Astrocyte (in vitro differentiated cells and primary cell): ENCODE measurements around the gene TRIM7. TPM values are rescaled to one million over a fixed set of nuclear protein-coding genes. Genes with fewer than 3 reads are reported as not detected.

Experiments used
- DNase-seq: peaks from one replicate; pipeline ENCODE4 v3.0.0-alpha.2; 2010; ENCODE audit warnings: low read depth
- FAIRE-seq: peaks from 2 replicates; lab custom pipeline; 2011; peaks lifted over from hg19 to GRCh38; lab: Jason Lieb, UNC
- H2AFZ ChIP-seq: 2 replicates; pipeline ENCODE4 v1.6.0; 2012; ENCODE audit warnings: low read depth, low read length, inconsistent platforms
- H3K27ac ChIP-seq: 2 replicates; pipeline ENCODE4 v1.5.1; 2011; ENCODE audit warnings: low read depth, low read length, inconsistent platforms
- H3K27me3 ChIP-seq: 2 replicates; pipeline ENCODE4 v1.6.0; 2011; ENCODE audit warnings: low read length, inconsistent platforms; ENCODE audit not compliant: insufficient read depth
- H3K36me3 ChIP-seq: 2 replicates; pipeline ENCODE4 v1.5.1; 2011; ENCODE audit warnings: low read length, inconsistent platforms; ENCODE audit not compliant: insufficient read depth
- H3K4me1 ChIP-seq: 2 replicates; pipeline ENCODE4 v1.5.1; 2011; ENCODE audit warnings: low read length, inconsistent platforms; ENCODE audit not compliant: insufficient read depth
- H3K4me2 ChIP-seq: 2 replicates; pipeline ENCODE4 v1.6.0; 2012; ENCODE audit warnings: low read length, inconsistent platforms
- H3K4me3 ChIP-seq: 2 replicates; pipeline ENCODE4 v1.5.1; 2011; ENCODE audit warnings: low read depth, mild to moderate bottlenecking, low read length, inconsistent platforms; ENCODE audit not compliant: insufficient read depth
- H3K79me2 ChIP-seq: 2 replicates; pipeline ENCODE4 v1.6.0; 2012; ENCODE audit warnings: mild to moderate bottlenecking, low read length, inconsistent platforms; ENCODE audit not compliant: insufficient read depth
- H3K9ac ChIP-seq: 2 replicates; pipeline ENCODE4 v1.6.0; 2012; ENCODE audit warnings: mild to moderate bottlenecking, low read length, inconsistent platforms
- H3K9me3 ChIP-seq: 2 replicates; pipeline ENCODE4 v1.5.1; 2012; ENCODE audit warnings: low read depth, mild to moderate bottlenecking, low read length, inconsistent platforms; ENCODE audit not compliant: insufficient read depth
- H4K20me1 ChIP-seq: 2 replicates; pipeline ENCODE4 v1.6.0; 2012; ENCODE audit warnings: low read length, inconsistent platforms; ENCODE audit not compliant: insufficient read depth
- H3K27ac Mint-ChIP-seq: one replicate; pipeline ENCODE4 v1.8.0; 2021; ENCODE audit warnings: mild to moderate bottlenecking, mixed read lengths; ENCODE audit not compliant: unreplicated experiment
- H3K27me3 Mint-ChIP-seq: one replicate; pipeline ENCODE4 v1.8.0; 2021; ENCODE audit warnings: low read depth, mixed read lengths; ENCODE audit not compliant: unreplicated experiment
- H3K36me3 Mint-ChIP-seq: one replicate; pipeline ENCODE4 v1.8.0; 2021; ENCODE audit warnings: low read depth, mixed read lengths; ENCODE audit not compliant: unreplicated experiment
- H3K4me1 Mint-ChIP-seq: one replicate; pipeline ENCODE4 v1.8.0; 2021; ENCODE audit warnings: low read depth, mixed read lengths; ENCODE audit not compliant: unreplicated experiment
- H3K4me3 Mint-ChIP-seq: one replicate; pipeline ENCODE4 v1.8.0; 2021; ENCODE audit warnings: mild to moderate bottlenecking, moderate library complexity, mixed read lengths; ENCODE audit not compliant: unreplicated experiment
- H3K9me3 Mint-ChIP-seq: one replicate; pipeline ENCODE4 v1.8.0; 2021; ENCODE audit warnings: mild to moderate bottlenecking, mixed read lengths; ENCODE audit not compliant: unreplicated experiment
- CTCF ChIP-seq: IDR thresholded peaks from 2 replicates; pipeline ENCODE4 v1.5.1; 2011; ENCODE audit warnings: low read depth, mild to moderate bottlenecking, inconsistent platforms, low read length, moderate library complexity; ENCODE audit not compliant: insufficient read depth
- EZH2 ChIP-seq: IDR thresholded peaks from 2 replicates; pipeline ENCODE4 v1.6.1; 2012; ENCODE audit warnings: mild to moderate bottlenecking, low read length, inconsistent platforms; ENCODE audit not compliant: insufficient read depth
- total RNA-seq: library from RNA; stranded (reverse); gene quantifications from 2 replicates; pipeline ENCODE4 v1.2.1, GENCODE V29; 2021

TRIM7 gene
- total RNA-seq, 1 donor from 2014 or later: 0.27 TPM

GRCh38 chr5:181203777-181204112, 1.3 kb downstream of the TRIM7 start:
- Histone ChIP-seq H3K27me3 (peaks cover 22% of the 10 kb centered on the region), H3K9me3 (no peaks in the 10 kb centered on the region), H3K36me3 (no peaks in the 10 kb centered on the region), H3K79me2 (no peaks in the 10 kb centered on the region), H4K20me1 (peaks cover 5% of the 10 kb centered on the region), H3K9ac (no peak overlapping the region), H3K27ac (no peak overlapping the region), H3K4me2 (peak overlapping the region; percentile 87), H2AFZ (peak overlapping the region; percentile 73), H3K4me3 (peak overlapping the region; percentile 36), H3K4me1 (peaks cover 12% of the 10 kb centered on the region)
- H3K36me3 Mint-ChIP-seq: no peaks in the 10 kb centered on the region
- H3K9me3 Mint-ChIP-seq: peaks cover 4% of the 10 kb centered on the region
- peaks cover 16% of the 10 kb centered on the region for H3K4me1 Mint-ChIP-seq
- no peak overlapping the region for H3K27ac Mint-ChIP-seq
- FAIRE-seq (no peak), DNase-seq (no peak)
- no peak for TF ChIP-seq CTCF
- TF ChIP-seq EZH2: no peak
- H3K27me3 Mint-ChIP-seq: peaks cover 48% of the 10 kb centered on the region
- H3K4me3 Mint-ChIP-seq: no peak overlapping the region

- Histone ChIP-seq H2AFZ (no peak overlapping the region), H3K36me3 (no peaks in the 10 kb centered on the region), H4K20me1 (peaks cover 5% of the 10 kb centered on the region), H3K4me2 (no peak overlapping the region), H3K27me3 (peaks cover 22% of the 10 kb centered on the region), H3K9me3 (no peaks in the 10 kb centered on the region), H3K27ac (no peak overlapping the region), H3K4me3 (no peak overlapping the region), H3K4me1 (peaks cover 12% of the 10 kb centered on the region), H3K9ac (no peak overlapping the region), H3K79me2 (no peaks in the 10 kb centered on the region)
- H3K9me3 Mint-ChIP-seq: peaks cover 4% of the 10 kb centered on the region
- peaks cover 53% of the 10 kb centered on the region for H3K27me3 Mint-ChIP-seq
- no peaks in the 10 kb centered on the region for H3K36me3 Mint-ChIP-seq
- peak overlapping the region; percentile 50 for H3K4me3 Mint-ChIP-seq
- peaks cover 19% of the 10 kb centered on the region for H3K4me1 Mint-ChIP-seq
- DNase-seq (no peak), FAIRE-seq (no peak)
- no peak overlapping the region for H3K27ac Mint-ChIP-seq
- no peak for TF ChIP-seq CTCF
Measured at GRCh38 chr5:181203093-181203711, 1.8 kb downstream of the TRIM7 start.

DNA sequence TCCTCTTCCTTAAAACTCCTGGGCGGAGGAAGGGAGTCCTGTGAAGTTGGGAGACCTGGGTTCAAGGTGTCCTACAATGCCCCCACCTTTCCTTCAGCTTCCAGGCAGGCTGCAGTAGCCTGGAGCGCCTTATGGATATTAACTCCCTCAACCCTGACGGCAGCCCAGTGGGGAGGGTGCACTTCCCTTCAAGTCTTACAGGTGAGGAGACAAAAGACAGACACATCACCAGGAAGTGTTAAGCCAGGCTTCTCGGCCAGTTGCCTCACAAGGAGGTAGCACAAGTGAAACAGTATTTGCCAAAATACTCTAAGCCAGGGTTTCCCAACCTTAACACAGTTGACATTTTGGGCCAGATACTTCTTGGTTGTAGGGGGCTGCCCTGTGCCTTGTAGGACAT, 4.2 kb downstream of the TRIM7 start:
- Mint-ChIP-seq H3K27me3 (peaks cover 52% of the 10 kb centered on the region), H3K27ac (no peak overlapping the region), H3K9me3 (no peaks in the 10 kb centered on the region), H3K4me1 (peaks cover 12% of the 10 kb centered on the region), H3K4me3 (no peak overlapping the region), H3K36me3 (no peaks in the 10 kb centered on the region)
- no peak overlapping the region for H3K4me3 ChIP-seq
- H3K27ac ChIP-seq: no peak overlapping the region
- H2AFZ ChIP-seq: no peak overlapping the region
- H4K20me1 ChIP-seq: no peaks in the 10 kb centered on the region
- H3K9me3 ChIP-seq: no peaks in the 10 kb centered on the region
- no peak for FAIRE-seq
- no peak for DNase-seq
- no peak overlapping the region for H3K9ac ChIP-seq
- peaks cover 4% of the 10 kb centered on the region for H3K4me1 ChIP-seq
- H3K79me2 ChIP-seq: no peaks in the 10 kb centered on the region
- TF ChIP-seq CTCF (no peak), EZH2 (no peak)
- no peaks in the 10 kb centered on the region for H3K36me3 ChIP-seq
- peaks cover 22% of the 10 kb centered on the region for H3K27me3 ChIP-seq
- H3K4me2 ChIP-seq: no peak overlapping the region
